Adrenal gland (tissue), 12 donors: Measurements from ENCODE around the gene PRKG1. TPM values are rescaled to one million over a fixed set of nuclear protein-coding genes. Genes with fewer than 3 reads are reported as not detected.

Experiments used
- DNase-seq, 7 donors: peaks; one replicate each; pipeline ENCODE4 v3.0.0-alpha.2; 2019 to 2020
- H3K27ac ChIP-seq, 5 donors: fragments of 200-600 bp; sonication (generic) in 4 of 5; 1 replicate in 3 of 5; 2 replicates in 2 of 5; pipeline versions ENCODE4 v1.5.1 to v1.8.0; 2016 to 2020; ENCODE audit warnings: mild to moderate bottlenecking in 1 of 5
- H3K27me3 ChIP-seq: fragments of 200-600 bp; 2 replicates; pipeline ENCODE4 v1.8.0; 2021
- H3K36me3 ChIP-seq, 2 donors: fragments of 200-600 bp; replicated peaks in 1 of 2; 1 replicate in 1 of 2; 2 replicates in 1 of 2; pipeline versions ENCODE4 v1.5.1 to v1.8.0; 2018 to 2022
- H3K4me1 ChIP-seq, 2 donors: fragments of 200-600 bp; replicated peaks in 1 of 2; 1 replicate in 1 of 2; 2 replicates in 1 of 2; pipeline versions ENCODE4 v1.5.1 to v1.8.0; 2018 to 2021
- H3K4me3 ChIP-seq, 4 donors: fragments of 200-600 bp; sonication (generic) in 3 of 4; one replicate each; pipeline ENCODE4 v1.5.1; 2016 to 2018
- H3K9me3 ChIP-seq, 3 donors: fragments of 200-600 bp; sonication (generic) in 1 of 3; replicated peaks in 1 of 3; 1 replicate in 2 of 3; 2 replicates in 1 of 3; pipeline versions ENCODE4 v1.5.1 to v1.8.0; 2016 to 2021
- CTCF ChIP-seq, 6 experiments: fragments of 450-650 bp in 4 of 6; fragments of 200-600 bp in 2 of 6; sonication (generic) in 1 of 6; IDR thresholded peaks; 1 replicate in 5 of 6; 2 replicates in 1 of 6; pipeline versions ENCODE4 v1.5.1 to v1.8.0; 2016 to 2021; ENCODE audit warnings: antibody characterized with exemption in 6 of 6, mild to moderate bottlenecking in 2 of 6, moderate library complexity in 1 of 6
- POLR2A ChIP-seq, 2 donors: fragments of 450-650 bp; IDR thresholded peaks; one replicate each; pipeline ENCODE4 v1.6.1; 2017; ENCODE audit warnings: antibody characterized with exemption in 2 of 2, mild to moderate bottlenecking in 2 of 2, moderate library complexity in 1 of 2
- WGBS, 4 donors: extraction: QIAGEN DNeasy Blood & Tissue Kit in 2 of 4; methylation state at CpG; one replicate each; pipeline versions ENCODE4 v1.1.5 to v1.1.7; 2013 to 2017; 5-methylcytosine and 5-hydroxymethylcytosine counted together
- intact Hi-C, 2 donors: fragments of 100-400 bp; cut with DNase I; formaldehyde crosslinking; loops; one replicate each; pipeline versions ENCODE4 v1.14.1 to v1.15.0; 2022 to 2023
- polyA plus RNA-seq, 3 donors: library from polyadenylated mRNA; stranded (reverse); fragments of 200-250 nt in 2 of 3; fragments of 350-450 nt in 1 of 3; fragmentation: Illumina TruSeq in 1 of 3; extraction: RNeasy Lipid Tissue Mini Kit (QIAGEN cat#74804) in 1 of 3; gene quantifications; one replicate each; pipeline ENCODE4 v1.2.3, GENCODE V29; 2013 to 2014
- total RNA-seq, 9 donors: library from RNA; depleted of rRNA in 4 of 9; stranded (reverse); fragments of >200 nt in 4 of 9; fragments of 120-200 nt in 1 of 9; fragmentation: NEBNext Ultra II Directional in 1 of 9; extraction: Animal tissue kit (Norgen Biotek cat#: 25700) in 1 of 9; gene quantifications; one replicate each; pipeline versions ENCODE4 v1.1.0 to v1.2.4, GENCODE V29; 2013 to 2023
- donor health status: healthy with polysubstance abuse.
- donor health status: Bipolar disorder and iron deficiency.
- donor health status: DM: yes; HTN: yes; CAD: no.
- donor health status: DM: no; HTN: no; CAD: no.
- donor health status: DM: no; HTN: no; CAD: no.
- donor health status: DM: yes; HTN: yes; CAD: no.

PRKG1 gene
- total and polyA plus RNA-seq, 12 donors = 6.9 to 104 (median 29.7) TPM

GRCh38 chr10:51109801-51110533 lies 35.7 kb downstream of the PRKG1 start:
- no peaks in the 10 kb centered on the region for H3K9me3 ChIP-seq
- H3K27me3 ChIP-seq = no peaks in the 10 kb centered on the region
- 69 to 80% (median 78%) methylated on average over 4 of the region's 4 CpGs for WGBS, 4 donors
- H3K27ac ChIP-seq = no peak overlapping the region
- H3K4me1 ChIP-seq = no peaks in the 10 kb centered on the region
- H3K36me3 ChIP-seq = no peaks in the 10 kb centered on the region
- H3K4me3 ChIP-seq = no peak overlapping the region
- no peak for DNase-seq
- no peak for TF ChIP-seq CTCF (IDR thresholded peaks at IDR 0.05)
- intact Hi-C loops = no loop called here

DNA sequence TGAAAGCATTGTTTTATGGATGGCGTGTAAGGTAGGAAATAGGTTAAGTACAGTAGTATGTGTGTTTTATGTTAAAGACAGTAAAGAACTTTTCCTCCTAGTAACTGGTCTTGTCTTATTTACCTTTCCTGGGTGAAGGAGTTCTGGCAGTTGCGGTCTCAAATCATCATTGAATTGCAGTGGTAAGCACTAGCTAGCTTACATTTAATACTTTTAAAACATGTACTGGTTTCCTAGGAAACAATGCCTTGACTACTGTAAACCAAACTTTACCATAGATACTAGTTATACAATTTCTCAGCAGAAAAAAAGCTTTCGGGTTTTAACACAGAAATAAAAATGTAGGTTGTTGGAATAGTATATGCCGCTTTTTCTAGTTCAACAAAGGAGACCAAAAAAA lies 37.7 kb downstream of the PRKG1 start:
- intact Hi-C loops = no loop called here
- no peak overlapping the region for H3K27ac ChIP-seq
- H3K4me1 ChIP-seq = no peaks in the 10 kb centered on the region
- no peak overlapping the region for H3K4me3 ChIP-seq
- H3K27me3 ChIP-seq = no peaks in the 10 kb centered on the region
- DNase-seq = no peak
- TF ChIP-seq CTCF (IDR thresholded peaks at IDR 0.05) = no peak
- TF ChIP-seq POLR2A (IDR thresholded peaks at IDR 0.05) = no peak
- no peaks in the 10 kb centered on the region for H3K36me3 ChIP-seq
- H3K9me3 ChIP-seq = no peaks in the 10 kb centered on the region
- WGBS, 4 donors = 94 to 98% (median 95%) methylated on average over 4 of the region's 4 CpGs

DNA sequence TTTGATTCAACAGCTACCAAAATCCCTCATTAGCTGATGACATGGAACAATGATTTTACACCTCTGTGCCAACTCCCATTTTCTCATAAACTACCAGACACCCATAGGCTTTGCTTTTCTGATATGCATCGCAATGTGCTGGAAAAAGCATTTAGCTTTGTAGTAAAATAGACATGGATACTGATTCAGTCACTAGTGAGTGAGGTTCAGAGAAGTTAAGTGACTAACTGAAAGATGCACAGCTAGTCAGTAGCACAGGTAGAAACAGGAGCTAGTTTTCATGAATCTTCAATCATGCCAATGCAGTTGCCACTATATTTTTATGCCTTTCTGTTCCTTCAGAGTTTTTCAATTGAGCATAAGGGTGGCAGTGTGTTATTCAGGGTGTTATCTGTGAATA lies 38.7 kb downstream of the PRKG1 start:
- H3K4me3 ChIP-seq = no peak overlapping the region
- TF ChIP-seq POLR2A (IDR thresholded peaks at IDR 0.05) (no peak), CTCF (IDR thresholded peaks at IDR 0.05) (no peak)
- H3K4me1 ChIP-seq = peaks cover under 1 to 2% of the 10 kb centered on the region in 2 donors
- WGBS, 4 donors = 89 to 98% (median 94%) methylated on average over 1 of the region's 1 CpG
- H3K27ac ChIP-seq = no peak overlapping the region
- no peaks in the 10 kb centered on the region for H3K9me3 ChIP-seq
- intact Hi-C loops = no loop called here
- H3K27me3 ChIP-seq = no peaks in the 10 kb centered on the region
- H3K36me3 ChIP-seq = no peaks in the 10 kb centered on the region
- no peak for DNase-seq

- Histone ChIP-seq H3K9me3 (no peaks in the 10 kb centered on the region), H3K27me3 (no peaks in the 10 kb centered on the region), H3K36me3 (no peaks in the 10 kb centered on the region), H3K4me1 (peaks cover 3 to 6% of the 10 kb centered on the region in 2 donors), H3K4me3 (no peak overlapping the region), H3K27ac (no peak overlapping the region)
- TF ChIP-seq CTCF (IDR thresholded peaks at IDR 0.05) (no peak), POLR2A (IDR thresholded peaks at IDR 0.05) (no peak)
- WGBS, 4 donors = 82 to 89% (median 86%) methylated on average over 3 of the region's 3 CpGs
- no peak for DNase-seq
- intact Hi-C loops = no loop called here
Measured at GRCh38 chr10:51117053-51117660, 42.9 kb downstream of the PRKG1 start.
